GM20431 (cell line): ENCODE measurements around the gene ZGPAT.

Experiments
- in situ Hi-C: fragments of 300-500 bp; cut with MseI, MboI; formaldehyde crosslinking; loops from one replicate; pipeline ENCODE4 v1.15.0; 2020; ENCODE audit warnings: low sequenced_read_pairs; ENCODE audit not compliant: unreplicated experiment

Gene ZGPAT

DNA sequence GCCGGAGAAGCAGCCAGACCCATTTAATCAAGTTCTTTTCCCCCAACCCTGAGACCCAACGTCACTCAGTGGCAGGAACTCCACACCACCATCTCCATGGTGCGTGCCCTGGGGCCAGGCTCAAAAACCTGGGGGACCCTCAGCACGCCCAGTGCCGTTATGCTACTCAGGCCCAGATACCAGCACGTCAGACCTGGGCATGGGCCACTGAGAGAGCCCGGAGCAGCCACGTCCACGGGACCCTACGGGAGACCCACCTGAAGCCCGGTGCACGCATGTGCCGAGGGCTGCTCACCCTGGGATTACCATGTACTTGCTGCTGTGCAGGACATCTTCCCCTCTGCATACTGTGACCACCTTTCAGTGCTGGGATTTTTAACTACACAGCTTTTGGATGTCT is 45.5 kb downstream of the ZGPAT start:
- in situ Hi-C loops, result no loop called here

DNA sequence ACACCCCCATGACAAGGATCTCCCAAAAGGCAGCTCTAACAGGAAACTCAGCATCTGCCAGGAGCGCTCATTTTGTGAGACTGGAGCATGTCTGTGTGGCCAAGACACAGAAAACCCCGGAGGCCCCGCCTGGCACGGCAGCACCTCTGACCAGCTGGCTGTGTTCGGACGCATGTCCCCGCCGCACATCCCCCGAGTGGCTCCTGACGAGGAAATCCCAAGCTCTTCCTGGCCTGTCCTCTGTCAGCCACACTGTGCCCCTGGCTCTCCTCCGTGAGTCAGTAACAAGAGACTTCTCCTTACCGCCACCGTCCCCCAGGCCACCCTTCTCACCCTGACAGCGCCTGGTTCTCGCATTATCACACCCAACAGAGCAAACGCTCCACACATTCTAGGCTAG is 46.2 kb downstream of the ZGPAT start:
- in situ Hi-C loops, result no loop called here

DNA sequence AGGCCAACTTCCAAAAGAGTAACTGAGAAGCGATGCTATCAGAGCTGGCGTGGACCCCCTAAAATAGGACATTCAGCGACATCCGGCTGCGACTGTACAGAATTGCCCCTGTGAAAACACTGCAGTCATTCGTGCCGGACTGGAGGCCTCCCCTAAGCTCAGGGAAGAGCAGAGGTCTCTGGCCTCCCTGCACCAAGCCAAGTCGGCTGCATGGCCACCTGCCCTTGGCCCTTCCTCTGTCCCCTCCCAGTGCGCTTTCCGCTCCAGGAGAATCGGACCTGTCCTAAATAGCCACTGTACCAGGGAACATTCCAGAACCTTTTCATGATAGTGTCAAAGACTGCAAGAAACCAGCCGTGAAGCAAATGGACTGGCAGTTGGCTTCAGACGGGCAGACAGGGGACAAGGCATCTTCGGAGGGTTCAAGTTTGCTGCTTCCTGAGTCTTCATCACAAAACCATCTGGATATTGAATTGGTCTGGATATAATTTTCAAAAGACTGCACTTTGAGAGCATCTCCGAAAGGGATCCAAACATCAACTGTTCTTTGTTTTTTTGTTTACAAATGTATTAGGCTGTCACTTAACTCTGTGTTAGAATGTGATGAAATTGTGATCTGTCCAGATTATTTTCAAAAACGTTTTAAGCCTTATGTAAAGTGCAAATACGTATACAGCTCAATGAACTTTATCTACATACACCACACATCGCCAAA is 48.3 kb downstream of the ZGPAT start:
- in situ Hi-C loops, result no loop called here

DNA sequence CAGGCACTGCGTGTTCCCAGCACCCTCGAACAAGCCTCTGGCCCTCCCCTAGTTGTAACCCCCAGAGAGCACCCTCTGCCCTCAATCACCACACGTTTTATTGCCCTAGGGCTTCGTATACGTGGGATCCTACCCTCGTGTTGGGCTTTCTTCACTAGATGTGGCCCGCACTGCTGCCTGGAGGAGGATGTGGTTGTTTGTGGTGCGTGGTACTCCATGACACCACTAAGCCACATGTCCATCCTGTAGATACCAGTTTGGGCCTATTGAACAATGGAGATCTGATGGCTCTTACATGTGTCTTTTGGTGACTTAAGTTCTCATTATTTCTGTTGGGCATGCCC is 48.8 kb downstream of the ZGPAT start:
- in situ Hi-C loops, result no loop called here

DNA sequence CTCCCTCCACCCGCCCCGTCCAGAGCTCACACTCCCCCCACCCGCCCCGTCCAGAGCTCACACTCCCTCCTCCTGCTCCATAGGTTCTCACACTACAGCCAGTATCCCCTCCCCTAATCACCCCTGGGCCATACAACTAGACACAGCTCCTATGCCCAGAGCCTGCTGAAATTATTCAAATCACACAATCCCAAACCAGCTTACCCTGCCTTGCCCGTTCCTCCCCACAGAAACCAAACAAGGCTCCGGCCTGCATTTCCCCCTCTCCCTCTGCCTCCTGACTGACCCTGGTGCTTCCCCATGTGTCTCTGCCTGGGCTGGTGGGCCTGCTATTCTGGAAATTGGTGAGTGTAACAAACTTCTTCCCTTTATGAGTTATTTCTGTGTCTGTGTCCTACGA is 50.3 kb downstream of the ZGPAT start:
- in situ Hi-C loops, result no loop called here

DNA sequence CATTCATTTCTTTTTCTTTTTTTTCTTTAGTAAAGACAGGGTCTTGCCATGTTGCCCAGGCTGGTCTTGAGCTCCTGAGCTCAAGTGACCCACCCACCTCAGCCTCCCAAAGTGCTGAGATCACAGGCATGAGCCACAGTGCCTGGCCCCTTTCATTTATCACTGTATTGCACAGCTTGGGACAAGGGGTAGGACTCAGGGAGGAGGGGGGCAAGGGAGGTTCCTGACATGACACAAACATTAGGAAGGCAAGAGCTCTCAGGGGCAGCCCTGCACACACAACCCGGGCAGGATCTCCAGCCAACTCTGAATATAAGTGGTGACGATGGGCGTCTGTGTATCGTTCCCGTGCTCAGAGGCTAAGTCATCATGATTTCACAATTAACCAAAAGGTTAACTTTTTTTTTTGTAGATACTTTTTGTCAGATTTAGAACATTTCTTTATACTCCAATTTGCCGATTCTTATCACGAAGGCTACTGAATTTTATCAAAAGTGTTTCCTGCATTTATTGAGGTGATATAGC is 51.6 kb downstream of the ZGPAT start:
- in situ Hi-C loops, result no loop called here

DNA sequence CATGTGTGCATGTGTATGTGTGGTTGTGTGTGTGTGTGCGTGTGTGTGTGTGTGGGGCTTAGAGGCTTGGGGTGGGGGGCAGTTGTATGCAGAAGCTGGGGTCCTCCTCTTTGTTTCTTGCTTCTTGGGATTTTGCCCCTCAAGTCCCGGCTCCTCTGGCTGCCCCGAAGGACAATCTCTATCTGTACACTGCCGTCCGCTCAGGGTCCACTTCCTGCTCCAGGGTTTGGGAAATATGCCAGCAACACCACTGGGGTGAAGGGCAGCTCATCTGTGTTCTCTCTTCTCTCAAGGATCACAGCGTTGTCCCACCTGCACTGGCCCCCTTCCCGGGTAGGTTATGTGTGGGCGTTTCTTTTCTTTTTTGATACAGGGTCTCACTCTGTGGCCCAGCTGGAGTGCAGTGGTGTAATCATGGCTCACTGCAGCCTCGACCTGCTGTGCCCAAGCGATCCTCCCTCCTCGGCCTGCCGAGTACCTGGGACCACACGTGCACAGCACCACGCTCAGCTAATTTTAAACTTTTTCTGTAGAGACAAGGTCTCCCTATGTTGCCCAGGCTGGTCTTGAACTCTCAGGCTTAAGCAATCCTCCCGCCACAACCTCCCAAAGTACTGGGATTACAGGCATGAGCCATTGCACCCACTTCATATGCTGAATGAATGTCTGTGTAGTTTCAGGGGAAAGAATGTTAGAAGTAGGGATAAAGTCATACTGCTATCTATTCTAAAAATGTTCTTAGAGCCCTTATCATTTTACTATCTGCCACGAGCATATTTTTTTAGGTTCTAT is 57.4 kb downstream of the ZGPAT start:
- in situ Hi-C loops, result no loop called here

DNA sequence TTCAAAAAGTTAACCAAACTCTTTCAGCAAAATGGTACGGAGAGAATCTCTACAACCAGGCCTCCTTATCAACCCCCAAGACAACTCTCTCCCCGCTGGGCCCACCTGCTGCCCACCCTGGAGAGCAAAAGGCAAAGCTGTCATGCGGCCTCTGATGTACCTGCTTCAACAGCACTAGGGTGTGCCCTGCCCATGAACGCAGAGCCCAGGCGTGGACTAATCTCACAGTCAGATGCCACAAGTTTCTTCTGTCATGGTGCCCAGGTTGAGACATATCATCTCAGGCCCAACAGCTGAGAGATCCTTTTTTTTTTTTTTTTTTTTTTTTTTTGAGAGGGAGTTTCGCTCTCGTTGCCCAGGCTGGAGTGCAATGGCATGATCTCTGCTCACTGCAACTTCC is 58.1 kb downstream of the ZGPAT start:
- in situ Hi-C loops, result no loop called here

DNA sequence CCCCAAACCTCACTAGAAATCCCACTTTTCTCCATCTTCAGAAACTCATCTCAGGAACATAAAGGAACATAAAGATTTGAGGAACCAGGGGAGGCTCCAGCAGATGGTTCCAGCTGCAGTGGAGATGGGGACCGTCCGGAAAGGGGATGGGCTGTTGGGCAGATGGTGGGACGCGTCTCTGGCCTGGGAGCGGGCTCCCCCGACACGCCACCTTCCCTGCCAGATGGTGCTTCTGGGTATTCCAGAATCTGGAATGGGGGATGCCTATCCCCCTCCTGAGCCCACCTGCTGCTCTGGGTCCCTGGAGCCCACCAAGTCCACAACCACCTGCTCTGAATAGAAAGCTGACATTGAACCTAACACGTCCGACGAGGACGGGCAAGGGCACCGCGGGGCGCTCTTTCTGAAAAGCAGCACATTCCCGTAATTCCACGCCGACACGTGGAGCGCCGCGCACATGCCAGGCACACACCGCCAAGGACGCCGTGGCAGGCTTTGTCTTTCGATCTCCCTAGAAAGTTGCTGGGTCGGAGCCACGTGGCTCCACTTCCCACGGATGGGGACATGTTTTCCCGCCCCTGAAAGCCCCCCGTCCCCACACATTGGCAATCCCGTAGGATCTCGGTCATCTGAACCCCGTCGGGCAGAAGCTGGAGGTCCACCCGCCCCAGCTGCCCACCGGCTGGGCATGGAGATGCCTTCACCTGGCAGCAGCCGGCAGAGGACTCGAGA is 59.0 kb downstream of the ZGPAT start:
- in situ Hi-C loops, result no loop called here

DNA sequence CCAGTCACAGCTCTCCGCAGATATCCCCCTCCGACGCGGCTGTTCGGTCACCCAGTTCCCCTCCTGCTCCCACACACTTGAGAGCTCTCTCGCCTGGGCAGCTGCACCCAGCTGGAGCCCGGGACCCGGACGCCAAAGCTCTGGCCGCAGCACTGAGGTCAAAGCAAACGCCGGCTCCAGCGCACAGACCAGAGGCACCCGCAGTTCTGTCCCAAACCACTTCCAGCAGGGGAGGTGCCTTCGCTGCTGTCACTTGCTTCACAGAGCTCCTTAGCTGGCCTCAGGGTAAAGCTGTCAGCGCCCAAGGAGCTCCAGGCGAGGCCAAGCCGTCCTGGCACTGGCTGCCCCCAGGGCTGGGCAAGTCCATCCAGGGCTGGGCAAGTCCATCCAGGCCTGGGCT is 59.6 kb downstream of the ZGPAT start:
- in situ Hi-C loops, result no loop called here

DNA sequence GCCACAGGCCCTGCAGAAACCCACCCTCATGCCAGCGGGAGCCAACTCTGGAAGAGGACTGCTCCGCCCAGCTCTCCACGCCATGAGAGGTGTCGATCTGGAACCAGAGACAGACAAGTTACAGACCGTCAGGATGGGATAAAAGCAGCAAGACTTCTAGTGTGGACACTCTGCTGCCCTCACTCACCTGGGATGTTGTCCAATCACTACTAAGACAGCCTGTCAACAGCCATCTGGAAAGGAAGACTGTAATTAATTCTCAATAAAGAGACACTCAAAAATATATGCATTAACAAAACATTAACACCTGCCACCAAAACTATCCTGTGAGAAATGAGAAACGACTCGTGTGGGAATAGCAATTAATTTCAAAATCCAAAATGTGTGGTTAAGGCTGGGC is 60.0 kb downstream of the ZGPAT start:
- in situ Hi-C loops, result no loop called here

DNA sequence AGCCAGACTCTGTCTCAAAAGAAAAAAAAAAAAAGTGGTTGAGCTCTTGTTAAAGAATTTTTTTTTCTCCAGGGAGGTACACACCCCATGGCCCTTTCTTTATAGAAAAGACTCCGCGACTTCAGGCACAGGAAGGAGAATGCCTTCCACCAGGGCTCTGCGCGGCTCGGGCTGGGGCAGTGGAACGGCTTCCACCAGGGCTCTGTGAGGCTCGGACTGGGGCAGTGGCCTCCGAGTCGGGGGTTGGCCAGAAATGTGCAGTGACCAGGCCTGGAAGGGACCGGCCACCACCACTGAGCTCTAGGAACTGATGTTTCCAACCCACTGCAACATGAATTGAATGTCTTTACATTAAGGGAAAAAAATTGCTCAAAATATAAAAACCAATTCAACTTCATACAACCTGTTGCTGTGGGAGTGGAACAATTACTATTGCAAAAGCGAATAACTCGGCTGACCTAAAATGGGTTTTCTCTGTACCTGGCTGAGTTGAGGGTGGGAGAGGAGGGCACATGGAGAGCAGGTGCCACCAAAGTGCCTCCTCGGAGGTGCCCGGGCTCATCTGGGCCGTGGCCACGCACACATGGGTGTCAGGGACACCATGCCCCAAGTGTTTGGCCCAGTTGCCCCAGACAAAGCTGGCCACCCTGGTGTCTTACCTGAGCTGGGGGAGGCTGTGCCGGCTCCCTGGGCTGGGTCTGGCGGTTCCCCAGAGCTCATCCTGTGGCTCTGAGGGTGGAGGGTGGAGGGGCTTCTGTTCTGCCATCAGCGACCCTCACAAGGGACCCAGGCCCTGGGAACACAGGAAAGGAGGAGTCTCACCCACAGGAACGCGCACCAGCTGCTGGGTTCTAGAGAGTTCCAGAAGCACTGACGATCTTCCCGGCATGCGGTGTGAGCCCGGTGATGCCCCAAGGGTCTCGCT is 61.0 kb downstream of the ZGPAT start:
- in situ Hi-C loops, result no loop called here

DNA sequence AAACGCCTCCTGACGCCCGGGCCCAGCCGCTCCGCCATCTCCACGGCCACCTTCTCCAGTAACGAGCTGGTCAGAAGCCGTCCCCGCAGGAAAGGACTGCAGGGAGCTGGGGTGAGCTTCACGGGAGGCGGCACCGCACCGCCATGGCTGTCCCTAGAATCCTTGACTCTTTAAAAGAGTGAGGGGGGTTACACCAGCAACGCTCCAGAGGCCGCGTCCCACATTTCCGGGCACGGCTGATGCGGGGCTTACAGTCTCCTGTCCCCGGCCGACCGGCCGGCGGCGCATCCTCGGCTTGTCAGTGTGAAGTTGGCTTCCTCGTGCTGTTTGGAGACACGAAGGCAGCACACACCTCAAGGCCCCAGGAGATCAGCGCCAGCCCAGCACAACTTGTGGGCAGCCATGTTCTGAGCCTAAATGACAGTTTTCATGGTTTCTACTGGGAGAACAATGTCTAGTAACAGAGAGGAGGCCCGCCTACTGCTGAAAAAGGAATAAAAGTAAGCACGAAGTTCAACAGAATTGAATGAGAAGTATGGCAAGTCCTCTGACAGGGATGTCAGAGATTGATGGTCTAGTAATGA is 62.1 kb downstream of the ZGPAT start:
- in situ Hi-C loops, result no loop called here

DNA sequence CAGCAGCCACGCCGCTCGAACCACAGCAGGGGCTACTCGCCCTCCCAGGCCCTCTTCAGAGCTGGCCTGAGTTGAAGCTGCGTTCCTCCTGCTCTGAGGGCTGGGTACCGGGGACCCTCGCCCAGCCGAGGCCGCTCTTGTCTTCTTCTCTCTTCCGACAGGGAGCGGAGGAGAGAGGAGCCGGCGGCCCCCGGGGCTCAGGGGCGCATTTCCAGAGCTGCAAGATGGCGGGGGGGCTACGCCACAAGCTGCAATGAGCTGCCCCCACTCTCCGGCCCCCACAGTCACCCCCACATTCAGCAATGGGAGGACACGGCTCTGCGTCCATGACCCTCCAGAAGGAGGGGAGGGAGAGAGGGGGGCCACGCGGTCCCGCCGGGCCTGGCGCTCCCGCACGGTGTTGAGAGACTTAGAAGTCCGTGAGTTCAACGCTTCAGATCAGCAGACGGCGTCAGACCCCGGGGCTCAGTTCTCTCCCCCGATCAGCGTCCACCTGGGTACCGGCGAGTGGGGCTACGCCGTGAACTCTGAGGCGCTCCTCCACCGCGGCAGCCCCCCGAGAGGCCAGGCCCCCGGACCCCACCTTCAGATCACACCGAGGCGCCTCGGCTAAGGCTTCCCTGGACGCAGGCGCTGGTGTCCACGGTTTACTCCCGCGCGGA is 63.3 kb downstream of the ZGPAT start:
- in situ Hi-C loops, result no loop called here

DNA sequence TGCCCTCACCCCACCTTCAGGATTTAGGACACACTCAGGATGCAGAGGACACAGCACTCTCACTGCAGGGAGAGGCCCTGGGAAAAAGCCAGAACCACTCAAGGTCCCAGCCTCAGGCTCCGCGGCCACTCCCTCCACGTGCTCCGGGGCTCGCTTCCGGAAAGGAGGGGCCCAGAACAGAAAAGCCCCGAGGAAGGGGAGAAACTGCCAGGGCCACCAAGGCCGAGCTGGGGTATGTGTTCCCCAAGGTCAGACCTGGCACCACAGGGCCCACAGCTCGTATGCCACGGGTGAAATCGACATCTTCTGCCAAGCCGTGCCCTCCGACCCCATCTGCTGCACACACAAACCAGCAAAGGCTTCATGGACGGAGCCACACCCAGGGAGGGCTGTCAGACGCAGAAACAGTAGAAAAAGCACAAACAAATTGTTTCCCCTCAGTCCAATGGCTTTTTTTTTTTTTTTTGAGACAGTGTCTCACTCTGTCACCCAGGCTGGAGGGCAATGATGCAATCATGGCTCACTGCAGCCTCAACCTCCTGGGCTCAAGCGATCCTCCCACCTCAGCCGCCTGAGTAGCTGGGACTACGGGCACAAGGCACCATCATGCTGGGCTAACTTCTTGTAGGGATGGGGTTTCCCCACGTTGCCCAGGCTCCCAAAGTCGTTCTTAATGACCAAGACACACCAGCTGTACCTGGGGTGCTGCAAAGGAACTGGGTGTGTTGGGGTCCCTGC is 65.1 kb downstream of the ZGPAT start:
- in situ Hi-C loops, result no loop called here

DNA sequence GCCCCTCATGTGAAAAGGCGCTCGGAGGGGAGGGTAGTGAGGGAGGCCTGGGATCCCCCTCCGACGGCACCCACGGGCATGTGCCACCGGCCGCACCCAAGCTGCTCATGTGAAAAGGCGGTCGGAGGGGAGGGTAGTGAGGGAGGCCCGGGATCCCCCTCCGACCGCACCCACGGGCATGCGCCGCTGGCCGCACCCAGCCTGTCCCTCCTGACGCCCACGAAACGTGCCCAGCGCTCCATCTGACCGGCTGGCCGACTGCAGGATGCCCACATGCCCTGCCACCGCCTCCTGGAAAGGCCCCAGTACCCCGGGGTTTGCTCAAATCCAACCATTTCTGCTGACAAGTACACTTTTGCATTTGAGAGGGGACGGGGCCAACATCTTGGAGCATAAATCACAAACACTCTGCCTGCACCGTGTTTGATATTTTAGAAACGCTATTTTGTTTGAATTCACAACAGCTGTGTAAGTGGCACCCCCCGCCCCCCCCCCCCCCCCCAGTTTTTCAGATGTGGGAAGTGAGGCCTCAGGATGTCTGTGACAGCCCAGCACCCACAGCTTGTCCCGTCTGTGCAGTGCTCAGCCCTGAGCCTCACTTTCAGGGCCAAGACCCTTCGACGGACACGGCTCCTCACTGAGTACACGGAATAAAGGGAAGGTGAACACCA is 65.9 kb downstream of the ZGPAT start:
- in situ Hi-C loops, result no loop called here

DNA sequence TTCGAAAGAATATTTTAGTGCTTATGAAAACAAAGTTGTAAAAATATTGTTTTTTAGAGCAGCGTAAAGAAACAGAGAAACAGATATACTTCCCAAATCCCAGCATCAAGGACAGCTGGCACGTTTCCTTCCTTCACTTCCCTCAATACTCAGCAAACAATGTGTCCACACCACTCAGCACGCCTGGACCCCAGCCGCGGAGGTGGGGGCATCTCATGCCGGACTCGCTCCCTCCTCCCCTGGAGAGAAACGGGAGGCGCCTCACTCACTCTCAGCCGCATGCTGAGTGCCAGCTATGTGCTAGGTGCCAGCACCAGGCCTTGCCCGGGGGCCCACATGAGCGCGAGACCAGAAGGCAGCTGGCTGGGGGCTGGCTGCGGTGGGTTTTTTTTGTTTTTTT is 66.5 kb downstream of the ZGPAT start:
- in situ Hi-C loops, result no loop called here
